GM19372 (cell line): ENCODE measurements around the gene HYDIN.

ENCODE experiments used
- ATAC-seq: cut with Tn5 transposase; IDR thresholded peaks from one replicate; pipeline ENCODE4 v1.9.1; 2021; ENCODE audit warnings: mild to moderate bottlenecking, low read depth, moderate library complexity; ENCODE audit not compliant: unreplicated experiment

Gene HYDIN

GRCh38 chr16:71230122-71230845 is at the start of gene HYDIN:
HYDIN (minus strand) TSS chr16:71230722; CDS start chr16:71186895, 43,827 bp downstream.
- no peak for ATAC-seq

DNA sequence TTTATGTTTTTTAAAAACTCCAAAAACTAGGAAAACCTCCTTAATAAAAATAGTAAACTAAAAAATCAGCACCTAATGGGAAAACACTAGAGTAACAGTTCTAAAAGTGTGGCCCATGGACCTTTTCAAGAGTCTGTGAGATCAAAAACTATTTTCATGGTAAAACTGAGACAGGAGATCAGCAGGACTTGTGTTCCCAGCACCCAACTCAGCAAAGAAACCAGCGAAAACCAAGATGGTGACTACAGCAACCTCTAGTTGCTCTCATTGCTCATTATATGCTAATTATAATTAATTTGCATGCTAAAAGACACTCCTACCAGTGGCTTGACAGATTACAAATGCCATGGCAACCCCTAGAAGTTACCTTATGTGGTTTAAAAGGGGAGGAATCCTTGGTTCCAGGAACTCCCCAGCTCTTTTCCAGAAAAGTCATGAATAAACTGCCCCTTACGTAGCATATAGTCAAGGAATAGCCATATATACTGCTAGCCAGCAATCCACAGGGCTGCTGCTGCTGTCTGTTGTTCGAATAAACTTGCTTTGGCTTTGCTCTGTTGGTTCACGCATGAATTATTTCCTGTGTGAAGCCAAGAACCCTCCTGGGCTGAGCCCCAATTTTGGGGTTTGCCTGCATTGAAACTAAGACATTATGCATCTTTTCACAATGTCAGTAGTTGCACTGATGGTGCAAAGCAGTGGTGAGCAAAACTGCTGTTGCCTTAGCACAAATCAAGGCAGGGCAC is 46.2 kb upstream of the HYDIN start:
- ATAC-seq, result no peak

DNA sequence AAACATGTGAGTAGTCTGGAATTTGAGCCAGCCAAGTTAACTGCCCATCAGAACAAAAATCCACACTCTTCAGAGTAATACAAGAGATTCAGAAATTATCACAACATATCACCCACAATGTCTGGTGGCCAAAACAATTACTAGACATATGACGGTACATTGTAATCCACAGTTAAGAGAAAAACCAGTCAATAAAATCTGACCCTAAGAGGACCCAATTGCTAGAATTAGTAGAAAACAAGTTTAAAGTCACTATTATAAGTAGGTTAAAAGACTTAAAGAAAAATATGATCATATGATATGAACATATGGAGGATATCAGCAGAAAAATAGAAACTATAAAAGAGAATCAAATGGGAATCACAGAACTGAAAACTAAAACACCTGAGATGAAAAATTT is 42.9 kb upstream of the HYDIN start:
- ATAC-seq, result no peak

- no peak for ATAC-seq
Observed at GRCh38 chr16:71264299-71264698, 33.8 kb upstream of the HYDIN start.

- no peak for ATAC-seq
Observed at GRCh38 chr16:71263582-71263981, 33.1 kb upstream of the HYDIN start.

- ATAC-seq, result no peak
Observed at GRCh38 chr16:71262391-71262790, 31.9 kb upstream of the HYDIN start.

DNA sequence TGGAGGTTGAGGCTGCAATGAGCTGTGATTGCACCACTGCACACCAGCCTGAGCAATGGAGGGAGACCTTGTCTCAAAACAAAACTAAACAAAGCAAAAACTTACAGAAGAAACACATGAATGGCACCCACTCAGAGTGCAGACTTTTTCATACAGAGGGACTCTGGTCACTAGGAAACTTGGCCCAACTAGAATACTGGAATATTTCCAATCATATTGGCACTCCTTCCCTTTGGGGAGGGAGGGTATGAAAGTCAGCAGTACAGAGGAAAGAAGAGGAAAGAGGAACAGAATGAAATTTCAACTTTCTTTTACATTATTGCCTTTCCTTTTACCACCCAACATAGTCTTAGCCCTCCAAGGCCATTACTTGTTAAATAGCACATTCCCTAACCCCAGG is 30.5 kb upstream of the HYDIN start:
- ATAC-seq, result no peak

- no peak for ATAC-seq
Observed at GRCh38 chr16:71259086-71259485, 28.6 kb upstream of the HYDIN start.

- ATAC-seq, result no peak
Observed at GRCh38 chr16:71258372-71258771, 27.9 kb upstream of the HYDIN start.

GRCh38 chr16:71257768-71258167 is 27.2 kb upstream of the HYDIN start:
- no peak for ATAC-seq

GRCh38 chr16:71255721-71256120 is 25.2 kb upstream of the HYDIN start:
- ATAC-seq, result no peak

- ATAC-seq, result no peak
Observed at GRCh38 chr16:71254832-71255525, 24.5 kb upstream of the HYDIN start.

GRCh38 chr16:71250461-71251235 is 20.1 kb upstream of the HYDIN start:
- ATAC-seq, result no peak

DNA sequence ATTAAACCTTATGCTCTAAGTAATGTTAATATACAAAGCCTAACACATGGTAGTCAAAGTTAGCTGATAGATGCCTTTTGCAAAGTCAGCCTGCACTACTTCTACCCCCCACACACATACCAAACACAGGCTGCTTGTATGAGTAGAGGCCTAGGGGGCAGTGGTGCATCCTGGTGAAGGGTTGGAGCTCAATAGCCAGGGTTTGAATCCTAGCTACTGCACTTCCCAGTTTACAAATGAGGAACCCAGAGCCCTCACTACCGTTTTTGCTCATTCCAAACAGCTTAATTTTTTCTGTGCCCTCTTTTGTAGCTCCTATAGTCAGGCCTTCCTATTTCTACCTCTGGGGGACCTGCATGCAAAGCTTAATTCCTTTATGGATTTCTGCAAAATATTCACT is 18.9 kb upstream of the HYDIN start:
- no peak for ATAC-seq

DNA sequence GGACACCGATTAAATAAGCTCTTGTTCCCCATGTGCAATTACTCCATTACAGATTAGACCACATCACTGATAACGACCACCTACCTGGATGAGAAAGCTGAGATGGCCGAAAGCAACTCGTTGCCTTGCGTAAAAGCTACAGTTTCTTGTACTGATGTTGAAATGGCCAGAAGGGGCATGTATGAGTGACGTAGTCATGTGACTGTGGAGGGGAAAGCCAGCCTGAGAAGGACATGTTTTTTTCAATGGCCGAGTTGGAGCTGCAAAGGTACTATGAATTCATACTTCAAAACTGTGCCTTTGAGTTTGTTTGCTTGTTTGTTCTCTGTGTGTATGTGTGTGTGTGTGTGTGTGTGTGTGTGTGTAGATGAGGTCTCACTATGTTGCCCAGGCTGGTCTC is 17.0 kb upstream of the HYDIN start:
- no peak for ATAC-seq

- no peak for ATAC-seq
Observed at GRCh38 chr16:71246309-71246708, 15.8 kb upstream of the HYDIN start.

DNA sequence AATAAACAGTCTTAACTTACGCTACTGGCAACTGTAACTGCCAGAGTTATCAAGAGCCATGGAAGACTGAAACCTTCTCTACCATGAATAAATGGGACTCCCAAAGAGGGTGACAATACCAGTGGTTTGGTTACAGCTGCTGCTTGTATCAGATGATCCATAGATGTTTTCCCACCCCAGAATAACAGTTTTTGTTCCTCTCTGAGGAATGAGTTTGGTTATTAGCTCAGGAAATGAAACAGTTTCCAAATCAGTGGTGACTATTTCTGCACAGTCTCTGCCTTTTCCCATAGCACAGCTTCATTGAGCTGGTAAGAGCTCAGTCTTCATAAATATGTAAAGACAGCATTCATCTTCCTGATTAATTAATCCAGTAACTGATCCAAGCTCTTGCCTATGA is 14.0 kb upstream of the HYDIN start:
- ATAC-seq, result no peak

DNA sequence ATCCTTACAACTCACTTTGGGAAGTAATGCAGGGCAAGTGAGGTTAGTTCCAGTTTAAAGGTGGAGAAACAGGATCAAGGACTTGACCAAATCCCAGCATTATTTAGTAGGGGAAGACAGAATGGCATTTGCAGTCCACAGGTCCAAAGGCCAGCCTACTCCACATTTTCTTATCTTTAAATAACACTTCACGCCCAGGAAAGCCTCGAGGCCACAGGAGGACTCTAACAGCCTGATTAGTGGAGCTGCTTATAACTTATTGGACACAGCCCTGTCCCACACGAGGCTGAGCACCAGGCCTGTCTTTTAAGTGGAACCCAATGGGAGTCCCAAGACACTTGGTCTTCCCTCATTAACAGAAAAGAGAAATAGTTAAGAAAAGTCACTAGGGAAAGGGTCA is 12.1 kb upstream of the HYDIN start:
- ATAC-seq, result no peak

DNA sequence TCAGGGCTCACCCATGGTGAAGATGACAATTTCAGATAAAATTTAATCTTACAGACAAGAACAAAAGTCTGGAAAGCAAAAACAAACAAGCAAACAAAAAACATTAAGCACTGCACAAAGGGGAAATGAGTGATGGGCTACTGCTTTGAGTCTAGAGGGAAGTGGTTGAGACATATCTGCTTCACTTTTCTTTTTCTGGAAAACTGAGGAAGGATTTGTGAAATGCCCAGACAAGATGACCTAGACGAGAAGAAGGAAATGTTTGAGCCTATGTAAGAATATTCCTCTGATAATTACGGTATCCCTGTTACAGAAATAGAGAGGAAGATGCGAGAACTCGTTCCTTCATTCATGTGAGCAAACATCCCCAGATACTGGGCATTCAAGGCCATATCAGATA is 11.5 kb upstream of the HYDIN start:
- ATAC-seq, result no peak

DNA sequence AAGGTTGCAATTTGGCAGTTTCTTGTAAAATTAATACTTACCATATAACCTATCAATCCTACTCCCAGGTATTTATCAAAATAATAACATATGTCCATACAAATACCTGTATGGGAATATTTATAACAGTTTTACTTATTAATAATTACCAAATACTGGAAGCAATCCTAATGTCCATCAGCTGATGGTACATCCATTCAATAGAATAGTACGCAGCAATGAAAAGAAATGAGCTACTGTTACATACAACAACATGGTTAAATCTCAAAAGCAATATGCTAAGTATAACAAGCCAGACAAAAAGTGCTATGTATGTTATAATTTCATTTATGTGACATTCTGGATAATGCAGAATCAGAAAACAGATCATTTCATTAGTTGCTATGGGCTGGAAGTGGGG is 1.2 kb downstream of the HYDIN start:
- no peak for ATAC-seq
